ENCODE data around the gene SLC24A4.

- TF ChIP-seq RFX5 (IDR thresholded peaks at IDR 0.05; ENCODE audit: low read depth, low read length) (no peak), POLR2A (IDR thresholded peaks at IDR 0.05; ENCODE audit: low read depth, low read length) (no peak), MAFK (IDR thresholded peaks at IDR 0.05; ENCODE audit: low read depth, low read length) (no peak), RAD21 (IDR thresholded peaks at IDR 0.05; ENCODE audit: low read length) (no peak), CHD1 (IDR thresholded peaks at IDR 0.05; ENCODE audit: low read depth, low read length) (no peak)
- TF ChIP-seq, protein P1, sequence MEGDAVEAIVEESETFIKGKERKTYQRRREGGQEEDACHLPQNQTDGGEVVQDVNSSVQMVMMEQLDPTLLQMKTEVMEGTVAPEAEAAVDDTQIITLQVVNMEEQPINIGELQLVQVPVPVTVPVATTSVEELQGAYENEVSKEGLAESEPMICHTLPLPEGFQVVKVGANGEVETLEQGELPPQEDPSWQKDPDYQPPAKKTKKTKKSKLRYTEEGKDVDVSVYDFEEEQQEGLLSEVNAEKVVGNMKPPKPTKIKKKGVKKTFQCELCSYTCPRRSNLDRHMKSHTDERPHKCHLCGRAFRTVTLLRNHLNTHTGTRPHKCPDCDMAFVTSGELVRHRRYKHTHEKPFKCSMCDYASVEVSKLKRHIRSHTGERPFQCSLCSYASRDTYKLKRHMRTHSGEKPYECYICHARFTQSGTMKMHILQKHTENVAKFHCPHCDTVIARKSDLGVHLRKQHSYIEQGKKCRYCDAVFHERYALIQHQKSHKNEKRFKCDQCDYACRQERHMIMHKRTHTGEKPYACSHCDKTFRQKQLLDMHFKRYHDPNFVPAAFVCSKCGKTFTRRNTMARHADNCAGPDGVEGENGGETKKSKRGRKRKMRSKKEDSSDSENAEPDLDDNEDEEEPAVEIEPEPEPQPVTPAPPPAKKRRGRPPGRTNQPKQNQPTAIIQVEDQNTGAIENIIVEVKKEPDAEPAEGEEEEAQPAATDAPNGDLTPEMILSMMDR (conservative IDR thresholded peaks at IDR 0.05; ENCODE audit: low read depth, low read length): no peak
Observed at GRCh38 chr14:92531106-92531873, 208.3 kb downstream of the SLC24A4 start.

All from IMR-90 (cell line).